Measurements from ENCODE around the gene PPM1H. TPM values are rescaled to one million over a fixed set of nuclear protein-coding genes. Genes with fewer than 3 reads are reported as not detected.

Gene PPM1H
- total and polyA plus RNA-seq, 8 donors: 0.29 to 12.5 (median 3.7) TPM

GRCh38 chr12:62955678-62956077, 20.7 kb upstream of the PPM1H start:
- Histone ChIP-seq H3K27me3 (no peaks in the 10 kb centered on the region), H3K36me3 (no peaks in the 10 kb centered on the region), H3K27ac (no peak overlapping the region), H3K4me1 (peaks cover 0 to 14% (median 0%) of the 10 kb centered on the region in 4 donors), H3K4me3 (no peak overlapping the region), H3K9me3 (no peaks in the 10 kb centered on the region)
- no peak for TF ChIP-seq CTCF (IDR thresholded peaks at IDR 0.05)
- TF ChIP-seq EP300 (IDR thresholded peaks at IDR 0.05): no peak
- no peak for TF ChIP-seq POLR2AphosphoS5 (IDR thresholded peaks at IDR 0.05)
- no peak for TF ChIP-seq POLR2A (IDR thresholded peaks at IDR 0.05)
- 94 to 100% (median 97%) methylated on average over 3 of the region's 3 CpGs for WGBS, 5 donors
- intact Hi-C loops (cut with DNase I; ENCODE audit: low total_unique reads): no loop called here
- DNase-seq: no peak

GRCh38 chr12:62950317-62950716, 15.4 kb upstream of the PPM1H start:
- H3K4me1 ChIP-seq: no peaks in the 10 kb centered on the region
- TF ChIP-seq EP300 (IDR thresholded peaks at IDR 0.05) (no peak), POLR2A (IDR thresholded peaks at IDR 0.05) (no peak), CTCF (IDR thresholded peaks at IDR 0.05) (no peak), POLR2AphosphoS5 (IDR thresholded peaks at IDR 0.05) (no peak)
- H3K27me3 ChIP-seq: no peaks in the 10 kb centered on the region
- no peak overlapping the region for H3K4me3 ChIP-seq
- WGBS, 5 donors: 79 to 91% (median 90%) methylated on average over 1 of the region's 1 CpG
- no peak overlapping the region for H3K27ac ChIP-seq
- no peaks in the 10 kb centered on the region for H3K9me3 ChIP-seq
- H3K36me3 ChIP-seq: no peaks in the 10 kb centered on the region
- no peak for DNase-seq
- intact Hi-C loops (cut with DNase I; ENCODE audit: low total_unique reads): no loop called here

- Histone ChIP-seq H3K4me3 (no peak overlapping the region), H3K4me1 (no peaks in the 10 kb centered on the region), H3K27me3 (no peaks in the 10 kb centered on the region), H3K27ac (no peak overlapping the region), H3K36me3 (no peaks in the 10 kb centered on the region), H3K9me3 (no peaks in the 10 kb centered on the region)
- intact Hi-C loops (cut with DNase I; ENCODE audit: low total_unique reads): no loop called here
- TF ChIP-seq POLR2A (IDR thresholded peaks at IDR 0.05) (no peak), POLR2AphosphoS5 (IDR thresholded peaks at IDR 0.05) (no peak), CTCF (IDR thresholded peaks at IDR 0.05) (no peak), EP300 (IDR thresholded peaks at IDR 0.05) (no peak)
- no peak for DNase-seq
- WGBS, 5 donors: 87 to 100% (median 95%) methylated on average over 1 of the region's 1 CpG
Observed at GRCh38 chr12:62948123-62948522, 13.2 kb upstream of the PPM1H start.

GRCh38 chr12:62947364-62947763, 12.4 kb upstream of the PPM1H start:
- TF ChIP-seq EP300 (IDR thresholded peaks at IDR 0.05) (no peak), CTCF (IDR thresholded peaks at IDR 0.05) (no peak), POLR2AphosphoS5 (IDR thresholded peaks at IDR 0.05) (no peak), POLR2A (IDR thresholded peaks at IDR 0.05) (no peak)
- H3K4me3 ChIP-seq: no peak overlapping the region
- H3K27me3 ChIP-seq: no peaks in the 10 kb centered on the region
- WGBS, 5 donors: 63 to 88% (median 87%) methylated on average over 5 of the region's 5 CpGs
- H3K9me3 ChIP-seq: no peaks in the 10 kb centered on the region
- no peaks in the 10 kb centered on the region for H3K36me3 ChIP-seq
- H3K4me1 ChIP-seq: no peaks in the 10 kb centered on the region
- H3K27ac ChIP-seq: no peak overlapping the region
- intact Hi-C loops (cut with DNase I; ENCODE audit: low total_unique reads): no loop called here
- no peak for DNase-seq

All from stomach (tissue), 9 donors.